Limb (tissue), 2 donors: ENCODE results near the gene C20orf173.
"Not testable (repeated sequence)": the region's sequence is repeated elsewhere in the genome, so short reads cannot be mapped to it uniquely, and the experiment has no call there.

ENCODE experiments used
- DNase-seq, 2 donors: peaks; one replicate each; pipeline ENCODE4 v3.0.0-alpha.2; 2016; ENCODE audit errors: extremely low spot score in 2 of 2

The C20orf173 gene

GRCh38 chr20:35546127-35546526 is 16.7 kb upstream of the C20orf173 start:
- no peak for DNase-seq

GRCh38 chr20:35544941-35545340 is 15.5 kb upstream of the C20orf173 start:
- DNase-seq: not testable (repeated sequence)

- DNase-seq: no peak
Measured at GRCh38 chr20:35544436-35544835, 15.0 kb upstream of the C20orf173 start.

- no peak for DNase-seq
Measured at GRCh38 chr20:35542990-35543389, 13.5 kb upstream of the C20orf173 start.

GRCh38 chr20:35541783-35542662 is 12.6 kb upstream of the C20orf173 start, which contains the start of gene ERGIC3:
Gene ERGIC3, plus strand, starts transcription at chr20:35542078. Its CDS starts 20 bp downstream, at chr20:35542098.
- DNase-seq: peak; percentile 96 to 98

- no peak for DNase-seq
Measured at GRCh38 chr20:35541118-35541782, 11.8 kb upstream of the C20orf173 start.

GRCh38 chr20:35539756-35540212 is 10.3 kb upstream of the C20orf173 start:
- peak in 1 of 2 donors; percentile 60 for DNase-seq

GRCh38 chr20:35527122-35527769 is 2.2 kb downstream of the C20orf173 start:
- DNase-seq: no peak

GRCh38 chr20:35525639-35526038 is 3.8 kb downstream of the C20orf173 start:
- DNase-seq: no peak

- no peak for DNase-seq
Measured at GRCh38 chr20:35523298-35523888, 6.1 kb downstream of the C20orf173 start.

- DNase-seq: no peak
Measured at GRCh38 chr20:35518955-35519354, 10.5 kb downstream of the C20orf173 start.

GRCh38 chr20:35517767-35518166 is 11.7 kb downstream of the C20orf173 start:
- not testable (repeated sequence) for DNase-seq

GRCh38 chr20:35517125-35517524 is 12.3 kb downstream of the C20orf173 start:
- no peak for DNase-seq

- no peak for DNase-seq
Measured at GRCh38 chr20:35515949-35516645, 13.4 kb downstream of the C20orf173 start.

GRCh38 chr20:35515341-35515740 is 14.1 kb downstream of the C20orf173 start:
- no peak for DNase-seq

GRCh38 chr20:35514371-35514932 is 15.0 kb downstream of the C20orf173 start:
- no peak for DNase-seq

GRCh38 chr20:35511814-35512420 is 17.5 kb downstream of the C20orf173 start:
- peak; percentile 30 to 52 for DNase-seq

- no peak for DNase-seq
Measured at GRCh38 chr20:35510951-35511735, 18.3 kb downstream of the C20orf173 start.

GRCh38 chr20:35508493-35509218 is 20.8 kb downstream of the C20orf173 start:
- no peak for DNase-seq
